SU-DHL-6 (cell line): ENCODE measurements around the gene TMEM18.

Source experiments
- H2AFZ ChIP-seq: fragments of 200-600 bp; sonication (generic); 2 replicates; pipeline ENCODE4 v1.6.1; 2014; ENCODE audit warnings: low read depth, mild to moderate bottlenecking, moderate library complexity, mixed read lengths, antibody characterized with exemption, low read length; ENCODE audit not compliant: severe bottlenecking
- H3F3A ChIP-seq: fragments of 200-600 bp; shearing (Covaris generic); 2 replicates; pipeline ENCODE4 v1.6.0; 2016; ENCODE audit warnings: antibody characterized with exemption, mild to moderate bottlenecking; ENCODE audit not compliant: insufficient read depth
- H3K27ac ChIP-seq: fragments of 200-600 bp; sonication (generic); 2 replicates; pipeline ENCODE4 v1.5.1; 2016; ENCODE audit warnings: low read depth, mild to moderate bottlenecking, low read length, moderate library complexity, mixed read lengths
- H3K27me3 ChIP-seq: fragments of 200-600 bp; sonication (generic), shearing (Covaris generic); 2 replicates; pipeline ENCODE4 v1.6.0; 2014; ENCODE audit warnings: mild to moderate bottlenecking, low read length
- H3K36me3 ChIP-seq: fragments of 200-600 bp; sonication (generic); 2 replicates; pipeline ENCODE4 v1.6.1; 2014; ENCODE audit warnings: mild to moderate bottlenecking, low read length, mixed read lengths
- H3K4me2 ChIP-seq: fragments of 300-600, 200-600 bp; shearing (Covaris generic), sonication (generic); 2 replicates; pipeline ENCODE4 v1.6.0; 2014; ENCODE audit warnings: low read length, low read depth, mild to moderate bottlenecking; ENCODE audit not compliant: poor library complexity, severe bottlenecking
- H3K4me3 ChIP-seq: fragments of 200-600 bp; sonication (generic); 2 replicates; pipeline ENCODE4 v1.5.1; 2014; ENCODE audit warnings: antibody characterized with exemption, low read length, mild to moderate bottlenecking, mixed read lengths; ENCODE audit not compliant: insufficient read depth, poor library complexity, severe bottlenecking
- H3K79me2 ChIP-seq: fragments of 200-600 bp; sonication (generic); 2 replicates; pipeline ENCODE4 v1.6.1; 2014; ENCODE audit warnings: mild to moderate bottlenecking, low read length, moderate library complexity; ENCODE audit not compliant: insufficient read depth
- H3K9ac ChIP-seq: fragments of 200-600 bp; sonication (generic); 2 replicates; pipeline ENCODE4 v1.7.0; 2014; ENCODE audit warnings: mild to moderate bottlenecking, low read length
- H3K9me2 ChIP-seq: fragments of 200-600 bp; sonication (generic); replicated peaks from 2 replicates; pipeline ENCODE4 v1.6.1; 2014; ENCODE audit warnings: low read length; ENCODE audit not compliant: insufficient read depth
- H3K9me3 ChIP-seq: fragments of 200-600 bp; sonication (generic); 2 replicates; pipeline ENCODE4 v1.6.1; 2014; ENCODE audit warnings: low read length, mixed read lengths; ENCODE audit not compliant: insufficient read depth
- H4K20me1 ChIP-seq: fragments of 200-600 bp; sonication (generic); 2 replicates; pipeline ENCODE4 v1.6.1; 2014; ENCODE audit warnings: low read depth, mild to moderate bottlenecking, antibody characterized with exemption, low read length, moderate library complexity, mixed read lengths
- EZH2phosphoT487 ChIP-seq: fragments of 200-600 bp; sonication (generic), shearing (Covaris generic); conservative IDR thresholded peaks from 2 replicates; pipeline ENCODE4 v1.6.1; 2018; ENCODE audit warnings: mild to moderate bottlenecking, antibody characterized with exemption, low read length, moderate library complexity, mixed read lengths
- TF ChIP-seq, protein P1 (sequence below): fragments of 200-600 bp; sonication (generic); IDR thresholded peaks from one replicate; pipeline ENCODE4 v1.5.1; 2017; ENCODE audit warnings: antibody characterized with exemption, mild to moderate bottlenecking, low read length, moderate library complexity; ENCODE audit not compliant: insufficient read depth, poor library complexity, severe bottlenecking

The TMEM18 gene

DNA sequence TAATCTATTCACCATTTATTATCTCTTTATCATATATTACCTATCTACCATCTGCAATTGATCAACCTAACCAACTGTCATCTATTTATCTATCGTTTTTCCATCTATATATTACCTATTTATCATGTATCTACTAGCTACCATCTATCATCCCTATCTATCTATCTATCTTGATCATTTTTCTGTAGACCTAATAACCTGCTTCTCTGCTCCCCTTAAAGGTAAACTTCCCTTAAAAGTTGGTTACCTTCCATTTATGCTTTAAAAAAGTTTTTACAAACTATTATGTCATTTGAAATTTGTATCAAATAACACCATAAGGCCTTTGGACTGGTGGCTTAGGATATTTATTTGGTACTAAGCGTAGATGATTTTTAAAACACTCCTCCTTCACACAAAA lies 47.2 kb downstream of the TMEM18 start:
- Histone ChIP-seq H3K9ac (no peak overlapping the region), H3K27ac (no peak overlapping the region), H3K79me2 (no peaks in the 10 kb centered on the region), H3K9me2 (no peaks in the 10 kb centered on the region), H4K20me1 (no peaks in the 10 kb centered on the region), H3K9me3 (no peaks in the 10 kb centered on the region), H3K36me3 (no peaks in the 10 kb centered on the region), H2AFZ (no peak overlapping the region), H3K4me2 (no peak overlapping the region), H3F3A (no peaks in the 10 kb centered on the region), H3K27me3 (no peaks in the 10 kb centered on the region; the same call in 1 of the 2 replicates), H3K4me3 (no peak overlapping the region)
- TF ChIP-seq, protein P1, sequence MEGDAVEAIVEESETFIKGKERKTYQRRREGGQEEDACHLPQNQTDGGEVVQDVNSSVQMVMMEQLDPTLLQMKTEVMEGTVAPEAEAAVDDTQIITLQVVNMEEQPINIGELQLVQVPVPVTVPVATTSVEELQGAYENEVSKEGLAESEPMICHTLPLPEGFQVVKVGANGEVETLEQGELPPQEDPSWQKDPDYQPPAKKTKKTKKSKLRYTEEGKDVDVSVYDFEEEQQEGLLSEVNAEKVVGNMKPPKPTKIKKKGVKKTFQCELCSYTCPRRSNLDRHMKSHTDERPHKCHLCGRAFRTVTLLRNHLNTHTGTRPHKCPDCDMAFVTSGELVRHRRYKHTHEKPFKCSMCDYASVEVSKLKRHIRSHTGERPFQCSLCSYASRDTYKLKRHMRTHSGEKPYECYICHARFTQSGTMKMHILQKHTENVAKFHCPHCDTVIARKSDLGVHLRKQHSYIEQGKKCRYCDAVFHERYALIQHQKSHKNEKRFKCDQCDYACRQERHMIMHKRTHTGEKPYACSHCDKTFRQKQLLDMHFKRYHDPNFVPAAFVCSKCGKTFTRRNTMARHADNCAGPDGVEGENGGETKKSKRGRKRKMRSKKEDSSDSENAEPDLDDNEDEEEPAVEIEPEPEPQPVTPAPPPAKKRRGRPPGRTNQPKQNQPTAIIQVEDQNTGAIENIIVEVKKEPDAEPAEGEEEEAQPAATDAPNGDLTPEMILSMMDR: no peak
- TF ChIP-seq EZH2phosphoT487: no peak

DNA sequence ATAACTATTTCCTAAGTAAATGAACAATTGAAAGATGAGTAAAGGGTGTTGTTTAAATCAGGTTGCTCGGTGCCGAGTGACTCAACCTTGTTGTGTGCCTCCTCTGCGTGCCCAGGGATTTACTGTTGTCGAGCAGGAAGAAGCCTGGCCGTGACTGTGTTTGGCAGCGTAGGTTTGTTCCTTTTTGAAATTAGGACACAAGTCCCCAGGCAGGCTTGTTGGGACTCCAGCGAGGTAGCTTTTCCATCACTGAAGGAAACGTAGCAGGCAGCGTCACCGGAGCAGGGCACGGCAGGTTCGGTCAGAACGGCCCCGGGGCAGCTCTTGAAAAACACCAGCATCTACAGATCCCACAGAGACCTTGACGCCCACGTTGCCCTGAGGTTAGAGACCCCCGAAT lies 48.6 kb downstream of the TMEM18 start:
- no peaks in the 10 kb centered on the region for H3K36me3 ChIP-seq
- no peaks in the 10 kb centered on the region for H3K9me2 ChIP-seq
- H3K4me2 ChIP-seq: no peak overlapping the region
- H3F3A ChIP-seq: no peaks in the 10 kb centered on the region
- no peaks in the 10 kb centered on the region for H4K20me1 ChIP-seq
- H3K9me3 ChIP-seq: no peaks in the 10 kb centered on the region
- H3K27me3 ChIP-seq: no peaks in the 10 kb centered on the region; the same call in 1 of the 2 replicates
- H3K4me3 ChIP-seq: no peak overlapping the region
- H2AFZ ChIP-seq: no peak overlapping the region
- no peaks in the 10 kb centered on the region for H3K79me2 ChIP-seq
- H3K9ac ChIP-seq: no peak overlapping the region
- TF ChIP-seq, protein P1: no peak
- TF ChIP-seq EZH2phosphoT487: no peak
- H3K27ac ChIP-seq: no peak overlapping the region

DNA sequence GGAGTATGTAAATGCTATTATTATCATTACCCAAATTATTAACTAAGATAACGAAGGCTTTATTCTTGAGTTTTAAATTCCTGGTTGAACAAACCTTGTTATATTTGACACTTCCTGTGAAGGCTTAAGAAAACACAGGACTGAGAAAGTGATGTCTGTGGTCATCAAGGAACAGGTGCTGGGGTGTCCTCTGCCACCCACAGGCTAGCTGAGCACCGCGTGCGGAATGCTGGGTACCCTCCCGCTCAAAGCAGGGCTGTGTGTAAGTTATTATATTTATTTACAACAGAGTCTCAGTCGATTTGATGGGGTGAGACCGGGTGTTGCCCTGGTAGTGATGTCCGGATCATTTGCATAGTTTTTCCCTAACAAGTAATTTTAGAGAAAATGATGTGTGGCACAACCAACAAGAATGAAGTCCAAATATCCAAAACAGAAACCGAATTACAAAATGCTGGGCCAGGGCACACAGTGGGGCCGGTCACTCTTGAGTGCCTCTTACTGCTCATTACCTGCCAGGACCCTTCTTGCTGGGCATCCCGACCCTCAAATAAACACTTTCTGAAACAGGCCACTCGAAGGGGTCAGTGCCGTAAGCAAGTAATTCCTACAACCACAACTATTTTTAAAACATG lies 49.2 kb downstream of the TMEM18 start:
- H3K79me2 ChIP-seq: no peaks in the 10 kb centered on the region
- no peaks in the 10 kb centered on the region for H3K9me3 ChIP-seq
- no peak overlapping the region for H2AFZ ChIP-seq
- no peaks in the 10 kb centered on the region for H4K20me1 ChIP-seq
- H3F3A ChIP-seq: no peaks in the 10 kb centered on the region
- H3K27me3 ChIP-seq: no peaks in the 10 kb centered on the region; the same call in 1 of the 2 replicates
- no peak overlapping the region for H3K4me2 ChIP-seq
- TF ChIP-seq, protein P1: no peak
- no peak for TF ChIP-seq EZH2phosphoT487
- H3K4me3 ChIP-seq: no peak overlapping the region
- H3K9ac ChIP-seq: no peak overlapping the region
- no peaks in the 10 kb centered on the region for H3K9me2 ChIP-seq
- H3K36me3 ChIP-seq: no peaks in the 10 kb centered on the region
- no peak overlapping the region for H3K27ac ChIP-seq
